Activated CD8-positive, alpha-beta T cell treated with anti-CD3 and anti-CD28 coated beads, Interleukin-2, amount 10 ng/mL, durations not matched to agents 7 days and 5 days (primary cell): ENCODE data around the gene RERE. TPM values are rescaled to one million over a fixed set of nuclear protein-coding genes. Genes with fewer than 3 reads are reported as not detected.

Experiments used
- ATAC-seq: fragments of 150-1000 bp; cut with Tn5 transposase; one replicate; pipeline ENCODE4 v1.10.0; 2021; ENCODE audit warnings: moderate library complexity
- CTCF ChIA-PET: fragments of 350-600 bp; sonication (Branson Sonifier 250); formaldehyde crosslinking; loops from one replicate; lab custom pipeline; 2021; ENCODE audit warnings: antibody characterized with exemption; lab: Charles Lee
- POLR2A ChIA-PET: fragments of 350-600 bp; sonication (Branson Sonifier 250); formaldehyde crosslinking; loops from one replicate; lab custom pipeline; 2021; ENCODE audit warnings: antibody characterized with exemption; lab: Charles Lee
- DNase-seq: peaks from one replicate; pipeline ENCODE4 v3.0.0-alpha.2; 2020
- H3K27ac Mint-ChIP-seq: one replicate; pipeline ENCODE4 v1.8.0; 2021; ENCODE audit warnings: mild to moderate bottlenecking, mixed read lengths
- H3K27me3 Mint-ChIP-seq: one replicate; pipeline ENCODE4 v1.8.0; 2021; ENCODE audit warnings: low read depth, mixed read lengths
- H3K36me3 Mint-ChIP-seq: one replicate; pipeline ENCODE4 v1.8.0; 2021; ENCODE audit warnings: low read depth, mixed read lengths
- H3K4me1 Mint-ChIP-seq: one replicate; pipeline ENCODE4 v1.8.0; 2021; ENCODE audit warnings: low read depth, mixed read lengths
- H3K4me3 Mint-ChIP-seq: one replicate; pipeline ENCODE4 v1.8.0; 2021; ENCODE audit warnings: mild to moderate bottlenecking, mixed read lengths
- H3K9me3 Mint-ChIP-seq: one replicate; pipeline ENCODE4 v1.8.0; 2022; ENCODE audit warnings: mixed read lengths; ENCODE audit not compliant: insufficient read depth
- total RNA-seq, 2 experiments: library from RNA; stranded (reverse); gene quantifications; one replicate each; pipeline ENCODE4 v1.2.3, GENCODE V29; 2021

The RERE gene
- total RNA-seq, 2 experiments from 2014 or later = 37.4 to 44.7 TPM

DNA sequence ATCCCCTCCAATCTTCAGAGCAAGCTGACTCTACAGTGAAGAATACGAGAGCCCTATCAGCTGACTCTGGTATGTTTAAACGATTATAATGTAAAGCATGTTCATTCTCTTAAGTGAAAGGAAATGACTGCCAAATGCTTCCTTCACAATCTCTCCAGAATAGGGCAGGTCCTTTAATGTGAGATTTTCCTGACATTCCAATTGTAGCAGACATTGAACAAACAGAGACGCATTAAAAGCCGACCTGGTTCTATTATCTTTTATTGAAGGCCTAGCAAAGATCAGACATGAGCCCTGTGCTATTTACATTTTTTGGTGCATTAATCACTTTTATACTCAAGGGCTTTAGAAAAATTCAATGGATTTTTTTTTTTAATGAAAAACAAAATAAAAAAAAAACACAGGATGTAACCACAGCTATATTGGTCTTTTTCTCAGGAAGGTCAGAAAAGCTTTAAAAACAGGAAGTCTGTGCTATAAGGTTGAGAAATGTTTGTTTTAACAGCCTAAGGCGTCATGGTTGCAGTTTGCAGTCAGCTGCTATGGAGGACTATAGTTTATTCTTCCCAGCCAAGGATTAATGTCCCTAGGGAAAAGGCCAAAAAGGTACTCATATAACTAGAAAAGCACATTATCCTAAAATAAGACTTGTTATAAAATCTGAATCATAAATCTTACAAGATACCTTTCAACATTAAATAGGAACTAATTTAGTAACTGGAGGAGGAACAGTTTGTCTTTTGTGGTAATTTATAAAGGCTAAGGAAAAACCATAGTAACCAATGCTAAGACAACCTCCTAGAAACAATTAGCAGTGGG is 104.8 kb downstream of the RERE start:
- CTCF ChIA-PET = interaction anchor here (1.0 to 1.3 kb wide), 3 partner anchors 14 to 142 kb away, joined by 4 read pairs; no protein-coding TSS in a partner anchor
- POLR2A ChIA-PET = interaction anchor here (0.6 to 0.9 kb wide), 2 partner anchors 11 to 127 kb away, joined by 3 to 5 read pairs; no protein-coding TSS in a partner anchor
- Mint-ChIP-seq H3K27ac (peak overlapping the region; percentile 67), H3K9me3 (no peaks in the 10 kb centered on the region), H3K4me1 (peaks cover 25% of the 10 kb centered on the region), H3K27me3 (no peaks in the 10 kb centered on the region), H3K4me3 (peak overlapping the region; percentile 40), H3K36me3 (peaks cover 2% of the 10 kb centered on the region)
- peak; percentile 66 for ATAC-seq
- no peak for DNase-seq

DNA sequence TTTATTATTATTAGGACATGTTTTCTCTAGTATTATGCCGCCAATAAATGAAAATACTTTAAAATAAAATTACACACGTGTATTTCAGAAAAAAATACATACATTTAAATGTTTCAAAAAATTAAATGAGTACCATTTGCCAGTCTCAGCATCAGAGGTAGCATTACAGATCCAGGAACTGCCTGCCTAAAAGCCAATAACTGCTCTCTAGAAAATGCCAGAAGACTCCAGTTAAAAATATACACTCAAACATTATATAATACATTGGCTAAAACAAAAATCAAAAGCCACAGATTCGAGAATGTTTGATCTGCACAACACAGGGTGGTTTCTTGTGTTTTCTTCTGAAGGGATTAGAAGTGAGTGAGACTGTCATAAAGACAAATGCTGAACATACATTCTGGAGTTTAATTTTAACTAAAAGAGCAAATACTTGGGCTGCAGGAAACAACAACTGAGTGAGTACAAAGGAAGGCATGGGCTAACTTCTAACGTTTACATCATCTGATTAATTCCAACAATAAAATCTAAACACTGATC is 105.5 kb downstream of the RERE start:
- peak; percentile 40 for ATAC-seq
- ChIA-PET CTCF (interaction anchor here (1.0 to 1.3 kb wide), 4 partner anchors 15 to 141 kb away, joined by 3 to 4 read pairs (median 4); no protein-coding TSS in a partner anchor), POLR2A (interaction anchor here (0.6 to 0.9 kb wide), 2 partner anchors 11 to 127 kb away, joined by 3 to 5 read pairs; no protein-coding TSS in a partner anchor)
- Mint-ChIP-seq H3K36me3 (peaks cover 2% of the 10 kb centered on the region), H3K4me3 (peak overlapping the region; percentile 40), H3K27ac (peak overlapping the region; percentile 46), H3K9me3 (no peaks in the 10 kb centered on the region), H3K4me1 (peaks cover 25% of the 10 kb centered on the region), H3K27me3 (peaks cover under 1% of the 10 kb centered on the region)
- DNase-seq = no peak

DNA sequence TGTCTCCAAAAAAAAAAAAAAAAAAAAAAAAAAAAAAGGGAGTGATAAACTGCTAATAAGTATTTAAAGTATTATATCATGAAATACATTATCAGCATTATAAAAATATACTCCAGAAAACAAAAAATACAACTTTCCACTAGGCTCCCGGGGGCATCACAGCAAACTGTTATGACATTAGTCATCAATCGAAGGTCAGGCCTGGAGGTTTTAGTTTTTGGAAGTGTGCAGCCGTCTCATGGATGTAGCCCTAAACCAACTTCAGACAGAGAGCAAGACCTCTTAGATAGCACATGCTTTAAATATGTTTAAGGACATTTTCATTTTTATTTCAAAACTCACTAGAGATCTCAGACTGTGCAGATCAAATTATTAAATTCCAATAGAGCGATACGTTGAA is 106.3 kb downstream of the RERE start:
- peaks cover 2% of the 10 kb centered on the region for H3K36me3 Mint-ChIP-seq
- ChIA-PET CTCF (interaction anchor here (1.0 to 1.2 kb wide), 2 partner anchors 16 to 149 kb away, joined by 3 read pairs; no protein-coding TSS in a partner anchor), POLR2A (no interaction called here)
- peaks cover 5% of the 10 kb centered on the region for H3K27me3 Mint-ChIP-seq
- H3K4me1 Mint-ChIP-seq = peaks cover 25% of the 10 kb centered on the region
- no peaks in the 10 kb centered on the region for H3K9me3 Mint-ChIP-seq
- no peak overlapping the region for H3K27ac Mint-ChIP-seq
- DNase-seq (no peak), ATAC-seq (no peak)
- H3K4me3 Mint-ChIP-seq = no peak overlapping the region

DNA sequence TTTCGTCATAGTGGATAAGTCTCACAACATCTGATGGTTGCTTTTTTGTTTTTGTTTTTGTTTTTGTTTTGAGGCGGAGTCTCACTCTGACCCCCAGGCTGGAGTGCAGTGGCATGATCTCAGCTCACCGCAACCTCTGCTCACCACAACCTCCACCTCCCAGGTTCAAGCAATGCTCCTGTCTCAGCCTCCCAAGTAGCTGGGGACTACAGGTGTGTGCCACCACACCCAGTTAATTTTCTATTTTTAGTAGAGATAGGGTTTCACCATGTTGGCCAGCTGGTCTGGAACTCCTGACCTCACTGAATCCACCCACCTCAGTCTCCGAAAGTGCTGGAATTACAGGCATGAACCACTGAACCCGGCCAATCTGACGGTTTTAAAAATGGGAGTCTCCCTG is 109.2 kb downstream of the RERE start:
- Mint-ChIP-seq H3K4me3 (no peak overlapping the region), H3K4me1 (peaks cover 27% of the 10 kb centered on the region), H3K27ac (no peak overlapping the region), H3K27me3 (peaks cover 26% of the 10 kb centered on the region), H3K36me3 (peaks cover 6% of the 10 kb centered on the region), H3K9me3 (no peaks in the 10 kb centered on the region)
- ChIA-PET CTCF (interaction anchor here (2.4 to 3.2 kb wide), 2 partner anchors 7 to 19 kb away, joined by 6 to 11 read pairs; no protein-coding TSS in a partner anchor), POLR2A (no interaction called here)
- ATAC-seq = no peak
- DNase-seq = no peak

DNA sequence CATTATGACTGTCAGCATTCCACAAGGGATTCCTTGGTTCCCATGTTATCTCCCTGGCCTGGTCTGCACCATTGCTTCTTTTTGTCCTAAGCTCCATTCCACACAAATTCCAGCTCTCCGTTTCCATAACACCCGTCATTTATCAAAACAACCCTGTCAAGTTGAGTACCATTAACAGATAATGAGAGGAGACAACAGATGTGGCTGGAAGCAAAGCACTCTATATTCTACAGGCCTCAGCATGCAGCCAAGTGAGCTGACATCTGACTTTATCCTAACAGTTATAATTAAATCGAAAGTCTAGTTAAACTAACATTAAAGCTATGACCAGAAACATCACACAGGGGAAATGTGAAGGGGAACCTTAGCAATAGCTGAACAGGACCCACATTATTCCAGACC is 110.4 kb downstream of the RERE start:
- H3K27ac Mint-ChIP-seq = no peak overlapping the region
- H3K4me1 Mint-ChIP-seq = peaks cover 23% of the 10 kb centered on the region
- peaks cover 6% of the 10 kb centered on the region for H3K36me3 Mint-ChIP-seq
- ChIA-PET POLR2A (no interaction called here), CTCF (interaction anchor here (1.0 to 3.2 kb wide), 4 partner anchors 20 to 145 kb away, joined by 4 to 11 read pairs (median 4); no protein-coding TSS in a partner anchor)
- ATAC-seq (no peak), DNase-seq (no peak)
- no peaks in the 10 kb centered on the region for H3K9me3 Mint-ChIP-seq
- H3K27me3 Mint-ChIP-seq = peaks cover 26% of the 10 kb centered on the region
- H3K4me3 Mint-ChIP-seq = no peak overlapping the region

DNA sequence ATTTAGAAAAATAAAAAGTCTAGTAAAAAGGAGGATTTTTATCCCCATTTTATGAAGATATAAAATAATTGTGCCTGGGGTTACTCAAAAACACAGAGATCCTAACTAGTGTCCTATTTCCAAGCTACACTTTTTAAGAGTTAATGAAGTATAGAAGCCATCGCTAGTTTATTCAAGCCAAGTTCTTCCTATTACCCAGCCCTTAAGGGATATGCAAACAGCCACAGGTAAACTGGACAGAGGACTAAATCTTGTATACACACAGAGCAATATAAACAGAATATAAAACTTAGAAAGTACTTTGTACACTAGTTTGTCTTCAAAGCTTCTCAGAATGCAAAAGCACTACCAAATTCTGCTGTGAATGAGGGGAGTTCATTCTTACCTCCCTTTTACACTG is 111.1 kb downstream of the RERE start:
- no peak overlapping the region for H3K4me3 Mint-ChIP-seq
- POLR2A ChIA-PET = interaction anchor here (0.9 kb wide), 1 partner anchor 9 kb away, joined by 3 read pairs; no protein-coding TSS in a partner anchor

DNA sequence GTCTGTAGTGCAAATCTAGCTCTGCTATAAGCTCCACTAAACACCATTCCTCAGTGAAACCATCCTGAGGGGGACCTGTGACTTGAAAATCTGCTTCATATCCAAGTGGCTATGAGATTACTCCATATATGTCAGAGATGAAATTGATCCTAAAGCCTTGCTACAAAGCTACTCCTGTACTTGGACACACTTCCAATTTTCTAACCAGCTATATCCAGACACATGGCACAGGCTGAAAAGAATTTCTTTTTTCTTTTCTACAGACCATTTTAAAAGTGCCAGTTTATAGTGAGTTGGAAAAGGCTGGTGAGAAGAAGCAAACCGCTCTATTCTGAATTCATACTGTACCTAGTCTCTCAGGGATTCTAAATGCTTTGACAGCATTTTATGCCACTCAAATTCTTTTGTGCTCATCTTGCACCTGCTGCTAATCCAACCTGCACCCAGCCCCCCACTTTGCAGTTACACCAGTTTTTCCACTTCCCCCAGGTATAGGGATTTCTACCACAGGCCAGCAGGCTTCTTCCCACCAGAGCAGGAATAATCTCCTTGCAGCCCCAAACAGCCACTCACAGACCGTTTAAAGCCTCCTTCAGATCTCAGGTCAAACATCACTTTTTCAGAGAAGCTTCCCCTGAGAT is 112.5 kb downstream of the RERE start:
- H3K27ac Mint-ChIP-seq = peak overlapping the region; percentile 39
- ChIA-PET POLR2A (interaction anchor here (1.0 kb wide), 1 partner anchor 179 kb away, joined by 3 read pairs; no protein-coding TSS in a partner anchor), CTCF (interaction anchor here (0.9 to 3.5 kb wide), 9 partner anchors 14 to 562 kb away, joined by 3 to 35 read pairs (median 4); no protein-coding TSS in a partner anchor)
- H3K9me3 Mint-ChIP-seq = no peaks in the 10 kb centered on the region
- H3K27me3 Mint-ChIP-seq = peaks cover 26% of the 10 kb centered on the region
- H3K36me3 Mint-ChIP-seq = peaks cover 9% of the 10 kb centered on the region
- no peak for ATAC-seq
- H3K4me1 Mint-ChIP-seq = peaks cover 34% of the 10 kb centered on the region
- DNase-seq = no peak
- H3K4me3 Mint-ChIP-seq = no peak overlapping the region

More for the DNA sequence above, 111.1 kb downstream of the RERE start:
- Mint-ChIP-seq H3K27me3 (peaks cover 26% of the 10 kb centered on the region), H3K27ac (no peak overlapping the region), H3K36me3 (peaks cover 6% of the 10 kb centered on the region), H3K4me1 (peaks cover 24% of the 10 kb centered on the region), H3K9me3 (no peaks in the 10 kb centered on the region)
- CTCF ChIA-PET = interaction anchor here (1.0 to 3.2 kb wide), 4 partner anchors 21 to 145 kb away, joined by 4 to 11 read pairs (median 4); no protein-coding TSS in a partner anchor
- ATAC-seq (no peak), DNase-seq (no peak)

DNA sequence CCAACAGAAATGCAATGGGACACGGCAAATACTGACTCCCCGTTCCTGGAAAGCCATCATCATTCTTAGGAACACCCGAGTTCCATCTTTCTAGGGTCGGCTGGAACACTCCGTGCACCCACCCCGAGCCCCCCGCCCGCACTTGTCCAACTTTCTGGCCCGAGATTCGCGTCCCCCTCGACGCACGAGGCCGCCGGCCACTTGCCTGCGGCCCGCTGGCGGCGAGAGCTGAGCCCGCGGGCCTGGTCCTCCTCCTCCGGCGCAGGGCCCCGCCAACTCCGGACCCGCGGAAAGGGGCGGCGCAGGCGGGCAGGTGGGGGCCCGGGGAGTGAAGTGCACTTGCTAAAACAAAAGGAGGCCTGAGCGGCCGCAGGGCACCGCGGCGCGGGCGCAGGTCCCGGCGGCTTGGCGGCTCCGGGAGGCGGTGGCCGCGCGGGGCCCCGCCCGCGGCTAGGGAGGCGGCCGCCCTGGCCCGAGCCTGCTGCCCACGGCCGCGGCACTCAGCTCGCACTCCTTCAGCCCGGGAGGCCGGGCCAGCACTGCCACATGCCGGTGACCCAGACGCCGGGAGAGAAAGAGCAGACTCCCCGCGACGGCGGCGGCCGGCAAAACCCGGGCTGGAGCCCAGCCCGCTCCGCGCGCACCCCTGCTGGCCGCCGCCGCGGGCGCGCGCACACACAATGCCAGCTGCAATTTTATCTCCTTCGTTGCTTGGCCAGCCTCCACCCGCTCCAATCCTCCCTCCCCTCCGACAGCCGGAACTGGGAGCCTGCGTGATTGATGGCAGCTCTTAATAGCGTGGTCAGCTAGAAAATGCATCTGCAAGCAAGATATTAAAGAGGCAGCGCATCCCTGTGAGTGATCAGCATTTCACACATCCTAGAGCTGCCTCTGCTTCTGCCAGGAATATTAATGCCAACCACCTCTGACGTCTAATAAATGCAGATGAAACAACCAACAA is 114.3 kb downstream of the RERE start:
- Mint-ChIP-seq H3K9me3 (no peaks in the 10 kb centered on the region), H3K27me3 (peaks cover 26% of the 10 kb centered on the region), H3K4me3 (peak overlapping the region; percentile 85), H3K36me3 (peaks cover 12% of the 10 kb centered on the region), H3K4me1 (peaks cover 44% of the 10 kb centered on the region), H3K27ac (peak overlapping the region; percentile 84)
- POLR2A ChIA-PET = interaction anchor here (0.7 to 1.5 kb wide), 5 partner anchors 18 to 532 kb away, joined by 3 to 8 read pairs (median 4); partner anchors contain the start of gene RERE
- CTCF ChIA-PET = interaction anchor here (0.7 to 3.5 kb wide), 15 partner anchors 11 to 286 kb away, joined by 3 to 35 read pairs (median 4); no protein-coding TSS in a partner anchor
- DNase-seq (peak; percentile 72), ATAC-seq (peak; percentile 67)

DNA sequence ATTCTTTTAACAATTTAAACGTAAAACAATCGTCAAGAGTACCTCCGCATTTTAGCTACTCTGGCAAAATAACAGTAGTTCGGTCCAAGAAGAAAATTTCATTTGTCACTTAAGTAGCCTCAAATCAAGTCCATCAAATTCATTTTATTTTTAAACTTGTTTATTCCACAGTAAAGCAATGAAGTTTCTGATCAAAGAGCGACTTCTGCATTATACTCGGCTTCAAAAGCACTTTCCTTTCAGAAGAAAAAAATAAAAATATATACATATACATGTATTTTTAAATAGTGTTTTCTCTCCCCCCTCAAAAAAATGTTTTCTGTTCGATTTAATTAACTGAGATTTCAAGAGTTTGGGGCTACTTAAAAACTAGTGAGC is 115.0 kb downstream of the RERE start:
- H3K4me1 Mint-ChIP-seq = peaks cover 45% of the 10 kb centered on the region
- no peaks in the 10 kb centered on the region for H3K9me3 Mint-ChIP-seq
- H3K4me3 Mint-ChIP-seq = peak overlapping the region; percentile 69
- no peak for DNase-seq
- H3K36me3 Mint-ChIP-seq = peaks cover 12% of the 10 kb centered on the region
- peak overlapping the region; percentile 81 for H3K27ac Mint-ChIP-seq
- H3K27me3 Mint-ChIP-seq = peaks cover 26% of the 10 kb centered on the region
- POLR2A ChIA-PET = no interaction called here
- no peak for ATAC-seq
- CTCF ChIA-PET = interaction anchor here (1.3 to 3.5 kb wide), 4 partner anchors 12 to 146 kb away, joined by 3 to 35 read pairs (median 8); no protein-coding TSS in a partner anchor

DNA sequence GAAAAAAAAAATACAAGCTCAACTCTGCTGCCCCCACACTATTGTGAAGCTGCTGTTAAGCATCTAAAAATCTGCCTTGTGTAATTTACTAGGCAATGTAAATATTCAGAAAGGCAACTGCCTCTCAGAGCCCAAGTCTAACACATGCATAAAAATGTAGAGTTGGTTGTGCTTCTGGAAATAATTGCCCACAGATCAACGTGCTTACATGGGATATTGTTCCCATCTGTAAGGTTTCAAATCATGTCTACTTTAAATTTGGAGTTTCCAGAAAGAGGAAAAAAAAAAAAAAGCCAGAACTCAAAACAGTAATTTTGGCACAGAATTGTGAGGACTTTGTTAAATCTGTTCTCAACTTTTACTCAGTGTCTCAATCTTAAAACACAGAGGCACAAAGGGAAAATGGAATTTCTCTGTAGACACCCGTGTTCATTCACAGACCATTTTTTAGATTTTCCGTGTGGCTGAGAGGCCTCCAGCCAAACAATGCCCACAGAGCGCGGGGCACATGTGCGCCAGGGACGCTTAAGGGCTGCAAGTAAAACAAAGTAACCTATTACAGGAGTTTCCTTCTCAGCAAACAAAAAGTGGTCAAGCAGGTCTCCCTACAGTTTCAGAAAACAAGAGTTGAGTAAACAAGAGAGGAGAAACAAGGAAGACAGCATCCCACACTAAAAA is 115.5 kb downstream of the RERE start:
- Mint-ChIP-seq H3K27ac (peak overlapping the region; percentile 81), H3K27me3 (peaks cover 25% of the 10 kb centered on the region), H3K4me1 (peaks cover 45% of the 10 kb centered on the region), H3K36me3 (peaks cover 12% of the 10 kb centered on the region), H3K9me3 (no peaks in the 10 kb centered on the region), H3K4me3 (peak overlapping the region; percentile 69)
- DNase-seq (peak; percentile 27), ATAC-seq (peak; percentile 7)
- POLR2A ChIA-PET = interaction anchor here (0.6 to 1.7 kb wide), 7 partner anchors 10 to 215 kb away, joined by 3 to 5 read pairs (median 4); no protein-coding TSS in a partner anchor
- CTCF ChIA-PET = interaction anchor here (0.9 to 3.5 kb wide), 11 partner anchors 8 to 147 kb away, joined by 3 to 35 read pairs (median 5); no protein-coding TSS in a partner anchor
